Motor neuron (in vitro differentiated cells): ENCODE measurements around the gene PTPRD. TPM values are rescaled to one million over a fixed set of nuclear protein-coding genes. Genes with fewer than 3 reads are reported as not detected.
A peak's percentile ranks its signal among the peaks of the same experiment; 100 is the strongest.

Experiments used
- ATAC-seq, 8 experiments: fragments of 200-7000 bp; cut with Tn5 transposase; replicated peaks in 6 of 8; 2 replicates each; pipeline ENCODE4 v1.8.0; 2021; ENCODE audit warnings: mild to moderate bottlenecking in 8 of 8, moderate library complexity in 8 of 8
- H3K27ac ChIP-seq, 2 donors: fragments of 250-450 bp; sonication (Bioruptor Pico); 2 replicates each; pipeline ENCODE4 v1.9.0; 2021; ENCODE audit warnings: antibody characterized with exemption in 2 of 2, mild to moderate bottlenecking in 2 of 2, moderate library complexity in 1 of 2
- H3K4me1 ChIP-seq, 2 donors: fragments of 250-450 bp; sonication (Bioruptor Pico); replicated peaks in 1 of 2; 2 replicates each; pipeline ENCODE4 v1.6.1; 2021; ENCODE audit warnings: antibody characterized with exemption in 2 of 2, mild to moderate bottlenecking in 2 of 2, moderate library complexity in 1 of 2
- H3K4me3 ChIP-seq, 5 donors: fragments of 250-450 bp; sonication (Bioruptor Pico); 2 replicates each; pipeline ENCODE4 v1.9.0; 2021; ENCODE audit warnings: antibody characterized with exemption in 5 of 5, mild to moderate bottlenecking in 5 of 5, moderate library complexity in 4 of 5
- WGBS, 10 experiments: fragments of 450-650 bp; shearing (Covaris generic); methylation state at CpG; one replicate each; pipeline ENCODE4 v1.0.0; 2022; 5-methylcytosine and 5-hydroxymethylcytosine counted together
- in situ Hi-C, 9 experiments: fragments of 400-800 bp; cut with MboI; loops; one replicate each; pipeline ENCODE4 v1.15.0; 2021; ENCODE audit warnings: low sequenced_read_pairs in 9 of 9, low pct_unique_long_range_greater_than_20kb in 2 of 9; ENCODE audit not compliant: unreplicated experiment in 9 of 9
- total RNA-seq, 8 experiments: library from RNA; unstranded; fragments of 300-600 nt; gene quantifications; 2 replicates each; pipeline versions ENCODE4 v1.2.3 to v1.2.4, GENCODE V29; 2022

Gene PTPRD
- total RNA-seq, 8 experiments from 2014 or later: 0.15 to 175 (median 72.8) TPM

- 0 to 89% (median 80%) methylated on average over 1 to 3 of the region's 3 CpGs; no CpG with 5 or more reads in 3 of the 10 experiments for WGBS, 10 experiments
- H3K27ac ChIP-seq: no peak overlapping the region
Measured at GRCh38 chr9:9670454-9670853, 942.3 kb downstream of the PTPRD start.

GRCh38 chr9:9645006-9645405 lies 967.8 kb downstream of the PTPRD start:
- no peak for ATAC-seq
- in situ Hi-C loops: no loop called here
- peaks cover 0 to 20% of the 10 kb centered on the region in 2 donors for H3K4me1 ChIP-seq
- H3K4me3 ChIP-seq: no peak overlapping the region
- WGBS, 10 experiments: 17 to 100% (median 80%) methylated on average over 1 to 3 of the region's 3 CpGs; no CpG with 5 or more reads in 7 of the 10 experiments
- H3K27ac ChIP-seq: no peak overlapping the region

More at GRCh38 chr9:9670454-9670853, 942.3 kb downstream of the PTPRD start:
- no peak for ATAC-seq
- in situ Hi-C loops: no loop called here
- Histone ChIP-seq H3K4me3 (no peak overlapping the region), H3K4me1 (no peaks in the 10 kb centered on the region)

- 0 to 71% (median 29%) methylated on average over 1 to 2 of the region's 2 CpGs; no CpG with 5 or more reads in 1 of the 10 experiments for WGBS, 10 experiments
- Histone ChIP-seq H3K4me3 (no peak overlapping the region), H3K27ac (no peak overlapping the region), H3K4me1 (peaks cover 0 to 2% of the 10 kb centered on the region in 2 donors)
- in situ Hi-C loops: no loop called here
- ATAC-seq: peak in 3 of 8 experiments; percentile 47 to 55 (median 50)
Measured at GRCh38 chr9:9631284-9631683, 981.5 kb downstream of the PTPRD start.

GRCh38 chr9:9625248-9625647 lies 987.6 kb downstream of the PTPRD start:
- in situ Hi-C loops: no loop called here
- H3K4me3 ChIP-seq: no peak overlapping the region
- WGBS, 10 experiments: 60 to 100% (median 99%) methylated on average over 1 to 5 of the region's 5 CpGs; no CpG with 5 or more reads in 4 of the 10 experiments
- peaks cover 0 to 10% of the 10 kb centered on the region in 2 donors for H3K4me1 ChIP-seq
- no peak overlapping the region for H3K27ac ChIP-seq
- ATAC-seq: no peak

- Histone ChIP-seq H3K27ac (no peak overlapping the region), H3K4me1 (peaks cover 0 to 10% of the 10 kb centered on the region in 2 donors), H3K4me3 (no peak overlapping the region)
- no peak for ATAC-seq
- 0 to 100% (median 86%) methylated on average over 1 to 2 of the region's 2 CpGs; no CpG with 5 or more reads in 1 of the 10 experiments for WGBS, 10 experiments
- in situ Hi-C loops: loop anchor here in 1 of 9 experiments (25.0 kb wide), 1 partner anchor 164 kb away; no protein-coding TSS in a partner anchor
Measured at GRCh38 chr9:9623506-9623905, 989.3 kb downstream of the PTPRD start.

GRCh38 chr9:9621355-9621940 lies 991.4 kb downstream of the PTPRD start:
- Histone ChIP-seq H3K4me1 (peaks cover 0 to 10% of the 10 kb centered on the region in 2 donors), H3K4me3 (no peak overlapping the region), H3K27ac (no peak overlapping the region)
- ATAC-seq: peak in 5 of 8 experiments; percentile 39 to 80 (median 47)
- WGBS, 10 experiments: 0 to 100% (median 81%) methylated on average over 1 to 4 of the region's 5 CpGs
- in situ Hi-C loops: loop anchor here in 1 of 9 experiments (25.0 kb wide), 1 partner anchor 166 kb away; no protein-coding TSS in a partner anchor

- 12 to 100% (median 34%) methylated on average over 1 to 2 of the region's 2 CpGs; no CpG with 5 or more reads in 1 of the 10 experiments for WGBS, 10 experiments
- ATAC-seq: no peak
- Histone ChIP-seq H3K27ac (no peak overlapping the region), H3K4me3 (no peak overlapping the region), H3K4me1 (peaks cover 0 to 10% of the 10 kb centered on the region in 2 donors)
- in situ Hi-C loops: loop anchor here in 1 of 9 experiments (25.0 kb wide), 1 partner anchor 167 kb away; no protein-coding TSS in a partner anchor
Measured at GRCh38 chr9:9620736-9621135, 992.1 kb downstream of the PTPRD start.

GRCh38 chr9:9615086-9615485 lies 997.7 kb downstream of the PTPRD start:
- no peak for ATAC-seq
- in situ Hi-C loops: loop anchor here in 1 of 9 experiments (25.0 kb wide), 1 partner anchor 172 kb away; no protein-coding TSS in a partner anchor
- Histone ChIP-seq H3K4me1 (no peaks in the 10 kb centered on the region), H3K4me3 (no peak overlapping the region), H3K27ac (no peak overlapping the region)
- WGBS, 10 experiments: 13 to 100% (median 86%) methylated on average over 1 to 5 of the region's 5 CpGs; no CpG with 5 or more reads in 4 of the 10 experiments

GRCh38 chr9:9614607-9615006 lies 998.2 kb downstream of the PTPRD start:
- Histone ChIP-seq H3K4me3 (no peak overlapping the region), H3K27ac (no peak overlapping the region), H3K4me1 (no peaks in the 10 kb centered on the region)
- WGBS, 10 experiments: 0 to 100% (median 49%) methylated on average over 1 to 2 of the region's 2 CpGs; no CpG with 5 or more reads in 2 of the 10 experiments
- ATAC-seq: no peak
- in situ Hi-C loops: loop anchor here in 1 of 9 experiments (25.0 kb wide), 1 partner anchor 173 kb away; no protein-coding TSS in a partner anchor

GRCh38 chr9:9612755-9613154 lies 1000.0 kb downstream of the PTPRD start:
- no peak overlapping the region for H3K4me3 ChIP-seq
- in situ Hi-C loops: loop anchor here in 1 of 9 experiments (25.0 kb wide), 1 partner anchor 175 kb away; no protein-coding TSS in a partner anchor
- WGBS, 10 experiments: 0 to 100% (median 67%) methylated on average over 1 to 2 of the region's 2 CpGs; no CpG with 5 or more reads in 2 of the 10 experiments
- ATAC-seq: no peak
- no peak overlapping the region for H3K27ac ChIP-seq
- no peaks in the 10 kb centered on the region for H3K4me1 ChIP-seq

- 0 to 100% (median 43%) methylated on average over 1 to 3 of the region's 3 CpGs; no CpG with 5 or more reads in 2 of the 10 experiments for WGBS, 10 experiments
- ATAC-seq: no peak
Measured at GRCh38 chr9:9612270-9612669, 1000.5 kb downstream of the PTPRD start.

GRCh38 chr9:9605681-9606080 lies 1007.1 kb downstream of the PTPRD start:
- in situ Hi-C loops: loop anchor here in 1 of 9 experiments (25.0 kb wide), 1 partner anchor 182 kb away; no protein-coding TSS in a partner anchor
- Histone ChIP-seq H3K4me1 (peaks cover 0 to 6% of the 10 kb centered on the region in 2 donors), H3K27ac (no peak overlapping the region), H3K4me3 (no peak overlapping the region)
- WGBS, 10 experiments: 0 to 92% (median 60%) methylated on average over 2 to 4 of the region's 4 CpGs
- no peak for ATAC-seq

More at GRCh38 chr9:9612270-9612669, 1000.5 kb downstream of the PTPRD start:
- Histone ChIP-seq H3K27ac (no peak overlapping the region), H3K4me1 (no peaks in the 10 kb centered on the region), H3K4me3 (no peak overlapping the region)
- in situ Hi-C loops: loop anchor here in 1 of 9 experiments (25.0 kb wide), 1 partner anchor 175 kb away; no protein-coding TSS in a partner anchor

- Histone ChIP-seq H3K27ac (no peak overlapping the region), H3K4me1 (peaks cover 0 to 6% of the 10 kb centered on the region in 2 donors), H3K4me3 (no peak overlapping the region)
- ATAC-seq: no peak
- WGBS, 10 experiments: 0 to 93% methylated on average over 2 of the region's 2 CpGs; no CpG with 5 or more reads in 8 of the 10 experiments
- in situ Hi-C loops: loop anchor here in 1 of 9 experiments (25.0 kb wide), 1 partner anchor 184 kb away; no protein-coding TSS in a partner anchor
Measured at GRCh38 chr9:9603345-9603744, 1009.5 kb downstream of the PTPRD start.
